ENCODE results near the gene LAMC1.

DNA sequence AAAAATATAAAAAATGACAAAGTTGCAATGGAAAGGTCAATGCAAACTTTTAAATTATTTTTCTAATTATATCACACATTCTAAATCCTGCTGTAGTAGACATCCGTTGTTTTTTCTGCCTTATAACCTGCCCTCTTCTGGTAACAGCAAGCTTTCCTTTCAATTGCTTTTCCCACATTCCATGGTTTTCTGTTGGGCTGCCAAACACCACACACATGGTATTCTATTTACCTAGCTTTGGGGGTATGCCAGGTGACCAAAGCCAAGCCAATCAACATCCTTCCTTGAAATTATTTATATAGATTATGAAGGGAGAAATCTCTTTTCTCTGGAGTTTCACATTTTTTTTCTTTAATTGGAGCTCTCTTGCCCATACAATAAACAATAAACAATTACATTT, 3.4 kb upstream of the LAMC1 start:
- TF ChIP-seq POLR2A (IDR thresholded peaks at IDR 0.05), result no peak
- TF ChIP-seq CTCF (IDR thresholded peaks at IDR 0.05), result peak in 5 of 7 experiments; percentile 9 to 33 (median 28)

All from body of pancreas (tissue), 4 donors.